Panc1 (cell line): ENCODE results near the gene CLDN6. TPM values are rescaled to one million over a fixed set of nuclear protein-coding genes. Genes with fewer than 3 reads are reported as not detected.

Experiments used
- ATAC-seq: fragments of 200-7000 bp; cut with Tn5 transposase; 2 replicates; pipeline ENCODE4 v1.9.1; 2020; ENCODE audit warnings: mild to moderate bottlenecking, moderate library complexity
- BruUV-seq: library from RNA; stranded (reverse); fragments of 400-500 nt; replicated peaks from 2 replicates; lab custom pipeline; 2021; lab: Mats Ljungman, UMichigan
- CTCF ChIA-PET: fragments of 300-600 bp; sonication (Branson Sonifier 250); formaldehyde crosslinking; loops from one replicate; lab custom pipeline; 2022; ENCODE audit warnings: antibody characterized with exemption; lab: Charles Lee
- POLR2A ChIA-PET: fragments of 300-600 bp; sonication (Branson Sonifier 250); formaldehyde crosslinking; loops from one replicate; lab custom pipeline; 2022; ENCODE audit warnings: antibody characterized with exemption; lab: Charles Lee
- DNase-seq: peaks from one replicate; pipeline ENCODE4 v3.0.0-alpha.2; 2010; ENCODE audit warnings: low read depth, low spot score
- H3K27ac ChIP-seq: 2 replicates; pipeline ENCODE4 v1.5.1; 2011; ENCODE audit warnings: mild to moderate bottlenecking, low read length, inconsistent platforms
- H3K27me3 ChIP-seq: fragments of 200-500 bp; sonication (Bioruptor generic); 2 replicates; pipeline ENCODE4 v1.6.0; 2014; ENCODE audit warnings: low read length, inconsistent platforms; ENCODE audit not compliant: control insufficient read depth, insufficient read depth
- H3K36me3 ChIP-seq: fragments of 200-500 bp; sonication (Bioruptor generic); 2 replicates; pipeline ENCODE4 v1.5.1; 2014; ENCODE audit warnings: inconsistent platforms, mild to moderate bottlenecking, low read length, moderate library complexity; ENCODE audit not compliant: control insufficient read depth, insufficient read depth
- H3K4me1 ChIP-seq: 2 replicates; pipeline ENCODE4 v1.5.1; 2011; ENCODE audit warnings: inconsistent platforms, mild to moderate bottlenecking, low read length, moderate library complexity; ENCODE audit not compliant: control insufficient read depth, insufficient read depth
- H3K4me3 ChIP-seq, 2 experiments: 2 replicates each; pipeline ENCODE4 v1.5.1; 2011 to 2012; ENCODE audit warnings: low read depth in 2 of 2, low read length in 2 of 2, mild to moderate bottlenecking in 2 of 2, inconsistent platforms in 1 of 2, moderate library complexity in 1 of 2
- H3K9me3 ChIP-seq: fragments of 200-500 bp; sonication (Bioruptor generic); 2 replicates; pipeline ENCODE4 v1.5.1; 2014; ENCODE audit warnings: low read depth, mild to moderate bottlenecking, inconsistent platforms, low read length, moderate library complexity; ENCODE audit not compliant: control insufficient read depth, insufficient read depth
- POLR2AphosphoS5 ChIP-seq: IDR thresholded peaks from 2 replicates; pipeline ENCODE4 v1.6.1; 2012; ENCODE audit warnings: mild to moderate bottlenecking, low read depth, low read length, moderate library complexity
- REST ChIP-seq, 2 experiments: IDR thresholded peaks; 2 replicates each; pipeline ENCODE4 v1.6.1; 2011 to 2012; ENCODE audit warnings: low read depth in 2 of 2, control low read depth in 1 of 2, low read length in 1 of 2, mild to moderate bottlenecking in 1 of 2, moderate library complexity in 1 of 2; ENCODE audit not compliant: insufficient read depth in 1 of 2
- SIN3A ChIP-seq: IDR thresholded peaks from 2 replicates; pipeline ENCODE4 v1.6.1; 2012; ENCODE audit warnings: low read depth, mild to moderate bottlenecking, low read length, moderate library complexity, borderline replicate concordance; ENCODE audit not compliant: insufficient read depth
- TCF7L2 ChIP-seq: IDR thresholded peaks from 2 replicates; pipeline ENCODE4 v1.6.1; 2011; ENCODE audit warnings: mild to moderate bottlenecking, low read depth, low read length, inconsistent platforms
- in situ Hi-C: cut with HindIII; loops from 2 replicates; pipeline ENCODE4 v1.10.0; 2016; ENCODE audit warnings: low sequenced_read_pairs, low pct_unique_long_range_greater_than_20kb
- intact Hi-C: fragments of 100-400 bp; cut with micrococcal nuclease; formaldehyde crosslinking; loops from one replicate; pipeline ENCODE4 v1.10.0; 2022; ENCODE audit not compliant: unreplicated experiment
- total RNA-seq: library from RNA; stranded (reverse); gene quantifications from one replicate; pipeline ENCODE4 v1.2.1, GENCODE V29; 2021; ENCODE audit not compliant: unreplicated experiment
- TF ChIP-seq, protein P1 (sequence below): fragments of 450-650 bp; IDR thresholded peaks from 2 replicates; pipeline ENCODE4 v1.5.1; 2017; ENCODE audit warnings: mild to moderate bottlenecking

The CLDN6 gene
- total RNA-seq, 1 experiment from 2014 or later, result 1.2 TPM

DNA sequence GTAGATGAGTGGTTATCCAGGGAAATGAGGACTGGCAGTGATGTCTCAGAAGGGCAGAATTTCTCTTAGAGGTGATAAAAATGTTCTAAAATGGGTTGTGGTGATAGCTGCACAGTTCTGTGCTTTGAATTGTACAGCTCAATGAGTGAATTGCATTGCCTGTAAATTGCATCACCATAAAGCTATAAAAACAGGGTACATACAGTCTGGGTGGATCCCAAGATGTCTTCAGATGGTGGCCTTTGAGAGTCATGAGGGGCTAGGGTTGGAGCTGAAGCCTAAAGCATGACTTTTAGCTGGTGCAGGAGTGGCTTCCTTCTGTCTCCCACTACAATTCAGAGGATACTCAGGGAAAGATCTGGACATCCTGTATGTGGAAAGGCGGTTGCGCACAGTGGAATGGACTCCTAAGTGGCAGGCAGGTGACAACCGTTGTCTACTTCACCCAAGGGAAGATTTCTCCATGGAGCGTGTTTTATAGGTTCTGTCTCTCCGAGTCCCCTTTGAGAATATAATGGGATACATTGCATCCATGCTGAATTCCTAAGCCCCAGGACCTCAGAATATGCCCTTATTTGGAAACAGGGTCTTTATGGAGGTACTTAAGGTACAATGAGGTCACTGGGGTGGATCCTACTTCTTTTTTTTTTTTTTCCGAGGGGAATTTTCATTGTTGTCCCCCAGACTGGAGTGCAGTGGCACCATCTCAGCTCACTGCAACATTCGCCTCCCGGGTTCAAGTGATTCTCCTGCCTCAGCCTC is 45.8 kb upstream of the CLDN6 start:
- H3K27ac ChIP-seq, result no peak overlapping the region
- H3K36me3 ChIP-seq, result no peaks in the 10 kb centered on the region
- no peak for DNase-seq
- no TSS peak for BruUV-seq
- ATAC-seq, result no peak
- in situ Hi-C loops (no loop called here), intact Hi-C loops (no loop called here)
- H3K9me3 ChIP-seq, result no peaks in the 10 kb centered on the region
- peaks cover 10% of the 10 kb centered on the region for H3K4me1 ChIP-seq
- ChIA-PET CTCF (no interaction called here), POLR2A (no interaction called here)
- H3K27me3 ChIP-seq, result no peaks in the 10 kb centered on the region
- H3K4me3 ChIP-seq, result no peak overlapping the region
- TF ChIP-seq POLR2AphosphoS5, result no peak
- TF ChIP-seq REST (IDR thresholded peaks at IDR 0.05; ENCODE audit: insufficient read depth in 1 of 2, low read depth in 2 of 2, low read length in 1 of 2), result no peak
- no peak for TF ChIP-seq SIN3A
- no peak for TF ChIP-seq TCF7L2
- TF ChIP-seq, protein P1, sequence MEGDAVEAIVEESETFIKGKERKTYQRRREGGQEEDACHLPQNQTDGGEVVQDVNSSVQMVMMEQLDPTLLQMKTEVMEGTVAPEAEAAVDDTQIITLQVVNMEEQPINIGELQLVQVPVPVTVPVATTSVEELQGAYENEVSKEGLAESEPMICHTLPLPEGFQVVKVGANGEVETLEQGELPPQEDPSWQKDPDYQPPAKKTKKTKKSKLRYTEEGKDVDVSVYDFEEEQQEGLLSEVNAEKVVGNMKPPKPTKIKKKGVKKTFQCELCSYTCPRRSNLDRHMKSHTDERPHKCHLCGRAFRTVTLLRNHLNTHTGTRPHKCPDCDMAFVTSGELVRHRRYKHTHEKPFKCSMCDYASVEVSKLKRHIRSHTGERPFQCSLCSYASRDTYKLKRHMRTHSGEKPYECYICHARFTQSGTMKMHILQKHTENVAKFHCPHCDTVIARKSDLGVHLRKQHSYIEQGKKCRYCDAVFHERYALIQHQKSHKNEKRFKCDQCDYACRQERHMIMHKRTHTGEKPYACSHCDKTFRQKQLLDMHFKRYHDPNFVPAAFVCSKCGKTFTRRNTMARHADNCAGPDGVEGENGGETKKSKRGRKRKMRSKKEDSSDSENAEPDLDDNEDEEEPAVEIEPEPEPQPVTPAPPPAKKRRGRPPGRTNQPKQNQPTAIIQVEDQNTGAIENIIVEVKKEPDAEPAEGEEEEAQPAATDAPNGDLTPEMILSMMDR, result no peak

DNA sequence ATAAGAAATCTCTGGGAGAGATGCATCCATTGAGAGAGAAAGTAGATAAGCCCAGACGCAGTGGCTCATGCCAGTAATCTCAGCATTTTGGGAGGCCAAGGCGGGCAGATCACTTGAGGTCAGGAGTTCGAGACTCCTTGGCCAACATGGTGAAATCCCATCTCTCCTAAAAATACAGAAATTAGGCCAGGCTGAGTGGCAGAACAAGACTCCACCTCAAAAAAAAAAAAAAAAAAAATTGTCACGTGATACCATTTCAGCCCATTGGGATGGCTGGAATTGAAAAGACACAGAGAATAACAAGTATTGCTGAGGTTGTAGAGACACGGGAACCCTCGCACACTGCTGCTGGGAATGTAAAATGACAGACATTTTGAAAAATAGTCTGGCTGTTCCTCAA is 44.6 kb upstream of the CLDN6 start:
- intact Hi-C loops (no loop called here), in situ Hi-C loops (no loop called here)
- no peak for DNase-seq
- no TSS peak for BruUV-seq
- CTCF ChIA-PET, result no interaction called here
- peaks cover 10% of the 10 kb centered on the region for H3K4me1 ChIP-seq
- POLR2A ChIA-PET, result no interaction called here
- H3K36me3 ChIP-seq, result no peaks in the 10 kb centered on the region
- no peaks in the 10 kb centered on the region for H3K9me3 ChIP-seq
- TF ChIP-seq POLR2AphosphoS5 (no peak), TCF7L2 (no peak), REST (IDR thresholded peaks at IDR 0.05; ENCODE audit: insufficient read depth in 1 of 2, low read depth in 2 of 2, low read length in 1 of 2) (no peak), SIN3A (no peak)
- TF ChIP-seq, protein P1, result no peak
- no peak overlapping the region for H3K4me3 ChIP-seq
- no peak overlapping the region for H3K27ac ChIP-seq
- no peaks in the 10 kb centered on the region for H3K27me3 ChIP-seq
- no peak for ATAC-seq
